Mucosa of gallbladder (tissue), 1 donor: Measurements from ENCODE around the gene RAB7B. TPM values are rescaled to one million over a fixed set of nuclear protein-coding genes. Genes with fewer than 3 reads are reported as not detected.
A peak's percentile ranks its signal among the peaks of the same experiment; 100 is the strongest.
"Not testable (repeated sequence)": the region's sequence is repeated elsewhere in the genome, so short reads cannot be mapped to it uniquely, and the experiment has no call there.

ENCODE experiments used
- DNase-seq: peaks from one replicate; pipeline ENCODE4 v3.0.0-alpha.2; 2020; ENCODE audit warnings: low spot score
- total RNA-seq: library from RNA; stranded (reverse); gene quantifications from one replicate; pipeline ENCODE4 v1.2.1, GENCODE V29; 2021
- donor health status: DM: no; HTN: no; CAD: no.

Gene RAB7B, protein sequence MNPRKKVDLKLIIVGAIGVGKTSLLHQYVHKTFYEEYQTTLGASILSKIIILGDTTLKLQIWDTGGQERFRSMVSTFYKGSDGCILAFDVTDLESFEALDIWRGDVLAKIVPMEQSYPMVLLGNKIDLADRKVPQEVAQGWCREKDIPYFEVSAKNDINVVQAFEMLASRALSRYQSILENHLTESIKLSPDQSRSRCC
- total RNA-seq, result 18.7 TPM

DNA sequence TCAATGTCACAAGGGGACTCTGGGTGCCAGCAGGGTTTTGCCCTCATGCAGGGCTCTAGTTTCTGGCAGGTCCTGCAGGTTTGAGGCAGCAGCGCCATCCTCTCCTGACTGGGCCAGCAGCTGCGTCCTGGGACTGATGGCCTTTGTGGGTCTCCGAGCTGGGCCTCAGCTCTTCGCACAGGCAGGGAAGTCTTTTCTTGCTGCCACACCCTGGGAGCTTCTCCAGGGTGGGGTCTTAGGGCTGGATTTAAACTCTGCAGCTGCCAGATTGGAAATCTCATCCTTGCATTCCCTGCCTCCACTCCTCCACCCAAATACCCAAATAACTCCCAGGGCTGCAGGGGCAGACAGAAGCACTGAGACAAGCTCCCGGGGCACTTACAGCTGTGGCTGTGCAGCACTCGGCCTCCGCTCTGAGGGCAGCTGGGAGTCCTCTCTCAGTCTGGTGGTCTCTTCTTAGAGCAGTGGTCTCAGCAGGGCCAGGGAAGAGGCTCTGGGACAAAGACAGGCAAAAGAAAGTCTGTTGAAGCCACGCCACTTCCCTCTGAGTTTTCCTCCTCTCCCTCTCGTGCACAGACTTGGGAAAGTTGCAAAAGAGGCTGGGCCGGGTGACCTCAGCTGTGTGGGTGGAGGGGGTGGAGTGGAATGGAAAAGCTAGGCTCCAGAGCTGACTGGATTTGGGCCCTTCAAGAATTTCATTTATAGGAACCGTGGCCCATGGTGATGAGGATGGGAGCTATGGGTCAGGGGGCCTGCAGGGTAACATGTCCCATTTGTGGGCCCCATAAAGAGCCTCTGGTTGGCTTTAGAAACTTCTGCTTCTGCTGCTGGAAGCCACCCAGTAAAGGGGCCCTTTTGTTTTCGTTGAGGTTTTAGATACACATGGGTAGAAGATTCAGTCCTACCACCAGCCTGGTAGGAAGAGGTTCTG lies at the start of gene RAB7B:
Gene RAB7B (minus strand): TSS at position 525 of the 931 bp plus-strand sequence. CDS start 9,260 bp downstream, outside the sequence.
- DNase-seq, result peak; percentile 73

DNA sequence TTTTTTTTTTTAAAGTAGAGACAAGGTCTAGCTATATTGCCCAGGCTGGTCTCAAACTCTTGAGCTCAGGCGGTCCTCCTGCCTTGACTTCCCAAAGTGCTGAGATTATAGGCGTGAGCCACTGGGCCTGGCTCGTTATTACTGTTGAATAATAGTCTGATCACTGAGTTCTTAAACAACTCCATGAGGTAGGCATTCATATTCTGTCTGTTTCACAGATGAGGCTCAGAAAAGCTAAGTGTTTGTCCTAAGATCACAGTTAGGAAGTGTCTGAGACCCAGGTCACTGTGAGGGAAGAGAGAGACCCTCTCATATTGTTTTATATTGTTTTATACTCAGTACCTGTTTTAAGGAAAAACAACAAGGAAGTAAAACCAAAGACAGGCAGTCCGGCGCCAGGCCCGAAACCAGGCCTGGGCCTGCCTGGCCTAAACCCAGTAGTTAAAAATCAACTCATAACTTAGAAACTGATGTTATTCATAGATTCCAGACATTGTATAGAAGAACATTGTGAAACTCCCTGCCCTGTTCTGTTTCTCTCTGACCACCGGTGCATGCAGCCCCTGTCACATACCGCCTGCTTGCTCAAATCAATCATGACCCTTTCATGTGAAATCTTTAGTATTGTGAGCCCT lies 49.2 kb upstream of the RAB7B start:
- not testable (repeated sequence) for DNase-seq

- no peak for DNase-seq
Measured at GRCh38 chr1:206050655-206051235, 47.5 kb upstream of the RAB7B start.

- no peak for DNase-seq
Measured at GRCh38 chr1:206049919-206050600, 46.9 kb upstream of the RAB7B start.

- no peak for DNase-seq
Measured at GRCh38 chr1:206049293-206049692, 46.1 kb upstream of the RAB7B start.

- DNase-seq, result peak; percentile 89
Measured at GRCh38 chr1:206048582-206048981, 45.4 kb upstream of the RAB7B start.

- no peak for DNase-seq
Measured at GRCh38 chr1:206047271-206047670, 44.1 kb upstream of the RAB7B start.

GRCh38 chr1:206041640-206042039 lies 38.4 kb upstream of the RAB7B start:
- DNase-seq, result no peak

DNA sequence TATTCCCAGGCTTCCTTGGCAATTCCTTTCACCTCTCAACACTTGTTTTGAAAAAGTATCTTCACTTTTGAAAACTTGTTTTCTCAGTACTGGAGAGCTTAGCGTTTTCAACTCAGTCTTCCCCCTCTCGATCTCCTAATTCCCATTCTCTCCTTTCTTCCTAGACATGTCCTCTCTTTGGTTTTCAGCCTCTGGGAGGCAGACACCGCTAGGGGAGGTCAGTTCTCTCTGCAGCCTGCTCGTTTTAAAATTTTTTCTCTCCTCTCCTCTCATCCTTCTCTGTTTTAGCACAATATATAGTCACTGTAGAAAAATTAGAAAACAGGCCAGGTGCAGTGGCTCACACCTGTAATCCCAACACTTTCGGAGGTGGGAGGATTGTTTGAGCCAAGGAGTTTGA lies 37.1 kb upstream of the RAB7B start:
- DNase-seq, result no peak

GRCh38 chr1:206039046-206039973 lies 36.1 kb upstream of the RAB7B start:
- no peak for DNase-seq

- DNase-seq, result no peak
Measured at GRCh38 chr1:206037581-206037980, 34.4 kb upstream of the RAB7B start.

GRCh38 chr1:206036663-206037455 lies 33.7 kb upstream of the RAB7B start:
- DNase-seq, result no peak

- no peak for DNase-seq
Measured at GRCh38 chr1:206035027-206035426, 31.8 kb upstream of the RAB7B start.

DNA sequence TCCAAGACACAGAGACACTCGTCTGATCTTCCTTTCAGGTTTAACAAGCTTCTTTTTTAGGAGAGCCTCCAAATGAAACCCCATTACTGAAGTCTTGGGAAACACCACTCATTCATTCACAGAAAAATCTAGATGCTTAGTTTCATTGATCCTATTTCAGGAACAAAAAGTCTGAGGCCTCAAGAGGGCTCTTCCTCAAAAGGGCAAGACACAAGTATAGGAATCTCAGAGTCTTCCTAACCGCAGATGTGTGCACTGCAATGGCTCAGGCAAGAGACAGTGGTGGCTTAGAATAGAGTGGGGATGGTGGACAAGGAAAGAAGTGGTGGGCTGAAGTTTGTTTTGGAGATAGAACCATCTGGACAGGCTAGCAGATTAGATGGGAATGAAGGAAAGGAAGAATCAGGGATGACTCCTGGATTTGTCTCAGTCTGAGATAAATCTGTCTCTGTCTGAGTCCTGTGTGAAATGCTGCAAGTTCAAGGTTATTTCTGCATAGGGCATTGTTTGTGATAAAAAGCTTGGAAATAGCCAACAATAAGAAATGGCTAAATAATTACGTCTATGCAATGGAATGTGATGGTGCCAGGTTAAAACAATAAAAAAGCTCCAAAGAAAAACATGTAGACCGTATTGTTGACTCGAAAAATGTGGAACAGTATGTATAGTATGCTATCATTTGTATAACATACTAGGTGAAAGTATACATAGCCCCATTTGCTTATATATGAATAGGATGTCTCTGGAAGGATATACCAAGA lies 29.4 kb upstream of the RAB7B start:
- no peak for DNase-seq

DNA sequence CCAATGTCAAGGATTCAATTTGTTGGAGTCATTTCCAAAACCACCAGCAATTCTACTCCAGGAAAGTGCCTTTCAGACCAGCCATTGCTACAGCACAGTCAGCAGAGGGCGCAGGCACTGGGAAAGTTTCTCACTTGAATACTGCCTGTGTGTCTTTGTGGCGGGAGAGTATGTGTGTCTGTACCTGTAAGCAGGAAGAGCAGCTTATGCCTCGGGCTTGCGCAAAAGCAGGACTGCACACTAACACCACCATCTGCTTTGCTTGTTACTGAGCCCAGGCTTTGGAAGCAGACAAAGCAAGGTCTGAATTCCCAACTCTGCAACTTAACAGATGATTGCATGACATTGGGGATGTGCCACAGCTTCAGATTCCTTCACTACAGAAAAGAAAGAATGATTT lies 27.5 kb upstream of the RAB7B start:
- peak; percentile 74 for DNase-seq

DNA sequence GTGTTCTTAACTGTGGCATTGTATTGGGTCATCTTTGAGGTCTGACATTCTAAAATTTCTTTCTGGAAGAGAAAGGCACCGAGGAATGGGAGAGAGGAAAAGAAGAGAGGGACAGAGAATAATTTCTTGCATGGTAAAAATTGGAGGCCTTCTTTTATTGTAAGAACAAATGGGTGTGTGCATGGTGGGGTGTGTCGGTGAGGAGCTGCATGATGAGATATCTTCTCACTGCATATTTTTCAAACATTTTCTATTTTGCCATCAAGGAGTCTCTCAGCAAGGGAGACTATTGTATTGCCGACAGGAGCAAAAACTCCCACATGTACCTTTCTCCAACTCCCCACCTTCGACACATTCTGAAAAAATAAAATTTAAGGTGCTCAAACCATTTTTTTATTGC lies 27.0 kb upstream of the RAB7B start:
- no peak for DNase-seq

DNA sequence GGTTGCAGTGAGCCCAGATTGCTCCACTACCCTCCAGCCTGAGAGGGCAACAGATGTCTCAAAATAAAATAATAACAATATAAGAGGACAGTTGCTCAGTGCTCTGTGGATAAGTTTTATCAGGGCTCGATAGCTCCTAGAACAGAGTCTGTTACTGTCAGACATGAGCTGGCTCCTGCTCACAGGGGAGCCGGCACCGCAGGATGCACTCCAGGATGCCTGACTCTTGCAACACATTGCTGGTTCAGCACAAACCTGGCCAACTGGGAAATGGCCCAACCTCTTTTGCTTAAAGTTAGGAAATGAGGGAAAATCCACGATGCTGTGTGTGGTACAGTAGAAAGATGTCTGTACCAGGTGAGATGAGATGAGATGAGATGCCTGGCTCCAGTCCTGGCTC lies 26.3 kb upstream of the RAB7B start:
- DNase-seq, result peak; percentile 60

- no peak for DNase-seq
Measured at GRCh38 chr1:206025283-206025820, 22.2 kb upstream of the RAB7B start.

DNA sequence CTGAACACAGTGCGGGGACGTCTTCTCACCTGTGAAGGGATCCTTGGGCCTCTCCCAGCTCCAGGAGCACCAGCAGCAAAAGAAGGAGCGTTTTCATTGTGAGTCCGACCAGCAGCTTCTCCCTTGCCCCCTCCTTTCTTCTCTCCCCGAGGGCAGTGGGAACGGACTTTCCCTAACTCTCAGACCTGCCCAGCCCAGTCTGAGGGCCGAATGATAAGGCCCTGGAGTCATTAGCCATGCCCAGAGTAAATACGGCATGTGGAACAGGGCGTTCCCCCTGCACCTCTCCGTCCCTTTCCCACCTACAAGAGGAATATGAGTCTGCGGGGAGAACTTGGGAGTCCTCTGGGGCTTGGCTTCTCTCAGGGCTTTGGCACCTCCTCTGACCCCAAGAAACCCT lies 20.5 kb upstream of the RAB7B start, which contains the start of gene CTSE:
Gene CTSE (minus strand): TSS at position 201 of the 400 bp plus-strand sequence. CDS start 104 bp downstream, at position 97.
- no peak for DNase-seq
